B cell (primary cell): ENCODE results near the gene ASB4. TPM values are rescaled to one million over a fixed set of nuclear protein-coding genes. Genes with fewer than 3 reads are reported as not detected.

Source experiments
- ATAC-seq: fragments of 200-7000 bp; cut with Tn5 transposase; one replicate; pipeline ENCODE4 v1.10.0; 2021; ENCODE audit warnings: low read depth, mild to moderate bottlenecking, moderate number of reproducible peaks, moderate library complexity
- CTCF ChIA-PET: fragments of 350-600 bp; sonication (Branson Sonifier 250); formaldehyde crosslinking; loops from one replicate; lab custom pipeline; 2021; ENCODE audit warnings: antibody characterized with exemption, inconsistent platforms; lab: Charles Lee
- POLR2A ChIA-PET: fragments of 350-600 bp; sonication (Branson Sonifier 250); formaldehyde crosslinking; loops from one replicate; lab custom pipeline; 2021; ENCODE audit warnings: antibody characterized with exemption; lab: Charles Lee
- DNase-seq: peaks from one replicate; pipeline ENCODE4 v3.0.0; 2013
- H2AFZ ChIP-seq: 2 replicates; pipeline ENCODE4 v1.6.1; 2012; ENCODE audit warnings: mild to moderate bottlenecking, low read depth, low read length; ENCODE audit not compliant: insufficient read depth, poor library complexity, severe bottlenecking
- H3K27ac ChIP-seq, 2 donors: 1 replicate in 1 of 2; 2 replicates in 1 of 2; pipeline ENCODE4 v1.5.1; 2012 to 2013; ENCODE audit warnings: low read length in 2 of 2, mild to moderate bottlenecking in 2 of 2, moderate library complexity in 1 of 2
- H3K27me3 ChIP-seq, 4 experiments: fragments of 200-600 bp in 1 of 4; sonication (generic) in 1 of 4; replicated peaks in 1 of 4; 1 replicate in 2 of 4; 2 replicates in 2 of 4; pipeline versions ENCODE4 v1.6.1 to v1.7.0; 2013 to 2016; ENCODE audit warnings: low read length in 3 of 4, mild to moderate bottlenecking in 2 of 4, mixed read lengths in 1 of 4, moderate library complexity in 1 of 4; ENCODE audit not compliant: insufficient read depth in 4 of 4, control insufficient read depth in 3 of 4; ENCODE audit errors: control extremely low read depth in 1 of 4
- H3K36me3 ChIP-seq, 2 experiments: replicated peaks in 1 of 2; 1 replicate in 1 of 2; 2 replicates in 1 of 2; pipeline versions ENCODE4 v1.6.1 to v1.7.1; 2013; ENCODE audit warnings: low read length in 1 of 2; ENCODE audit not compliant: insufficient read depth in 2 of 2, control insufficient read depth in 1 of 2; ENCODE audit errors: control extremely low read depth in 1 of 2, extremely low read depth in 1 of 2
- H3K4me1 ChIP-seq, 2 donors: fragments of 200-600 bp in 1 of 2; sonication (generic) in 1 of 2; 1 replicate in 1 of 2; 2 replicates in 1 of 2; pipeline versions ENCODE4 v1.5.1 to v1.6.1; 2013 to 2017; ENCODE audit warnings: low read length in 2 of 2; ENCODE audit not compliant: control insufficient read depth in 2 of 2, insufficient read depth in 2 of 2
- H3K4me2 ChIP-seq: replicated peaks from 2 replicates; pipeline ENCODE3; 2012; ENCODE audit warnings: mild to moderate bottlenecking, low read depth, low read length; ENCODE audit not compliant: poor library complexity, severe bottlenecking
- H3K4me3 ChIP-seq, 5 experiments: fragments of 200-600 bp in 1 of 5; sonication (generic) in 1 of 5; 1 replicate in 3 of 5; 2 replicates in 2 of 5; pipeline versions ENCODE4 v1.5.1 to v1.7.0; 2011 to 2016; ENCODE audit warnings: low read length in 4 of 5, mild to moderate bottlenecking in 4 of 5, low read depth in 2 of 5, control low read depth in 1 of 5, moderate library complexity in 1 of 5; ENCODE audit not compliant: insufficient read depth in 1 of 5; ENCODE audit errors: control extremely low read depth in 1 of 5, extremely low read depth in 1 of 5
- H3K79me2 ChIP-seq: fragments of 200-600 bp; sonication (generic); one replicate; pipeline ENCODE4 v1.6.0; 2016; ENCODE audit warnings: low read length; ENCODE audit not compliant: control insufficient read depth, insufficient read depth
- H3K9ac ChIP-seq: fragments of 200-600 bp; sonication (generic); 2 replicates; pipeline ENCODE4 v1.6.1; 2017; ENCODE audit warnings: mild to moderate bottlenecking, low read length, moderate library complexity
- H3K9me3 ChIP-seq, 3 donors: one replicate each; pipeline versions ENCODE4 v1.6.1 to v1.7.1; 2013; ENCODE audit warnings: low read length in 2 of 3; ENCODE audit not compliant: control insufficient read depth in 2 of 3, insufficient read depth in 1 of 3; ENCODE audit errors: control extremely low read depth in 1 of 3
- H4K20me1 ChIP-seq: 2 replicates; pipeline ENCODE4 v1.6.0; 2012; ENCODE audit warnings: mild to moderate bottlenecking, low read length; ENCODE audit not compliant: insufficient read depth, control insufficient read depth, poor library complexity, severe bottlenecking
- H3K27ac Mint-ChIP-seq: one replicate; pipeline ENCODE4 v1.8.0; 2021; ENCODE audit warnings: mixed read lengths
- H3K27me3 Mint-ChIP-seq: one replicate; pipeline ENCODE4 v1.8.0; 2021; ENCODE audit warnings: mixed read lengths
- H3K4me1 Mint-ChIP-seq: one replicate; pipeline ENCODE4 v1.8.0; 2021; ENCODE audit warnings: mixed read lengths
- H3K4me3 Mint-ChIP-seq: one replicate; pipeline ENCODE4 v1.8.0; 2021; ENCODE audit warnings: mixed read lengths
- H3K9me3 Mint-ChIP-seq: one replicate; pipeline ENCODE4 v1.8.0; 2022; ENCODE audit warnings: mixed read lengths; ENCODE audit not compliant: insufficient read depth
- EZH2 ChIP-seq: IDR thresholded peaks from 2 replicates; pipeline ENCODE4 v1.6.1; 2012; ENCODE audit warnings: borderline replicate concordance, low read depth, mild to moderate bottlenecking, moderate library complexity, low read length; ENCODE audit not compliant: insufficient read depth, poor library complexity, severe bottlenecking
- WGBS: methylation state at CpG from one replicate; pipeline ENCODE4 v1.1.5; 2013; ENCODE audit warnings: missing lambda C conversion rate; ENCODE audit not compliant: insufficient coverage; 5-methylcytosine and 5-hydroxymethylcytosine counted together
- intact Hi-C: fragments of 100-400 bp; cut with micrococcal nuclease; formaldehyde crosslinking; loops from one replicate; pipeline ENCODE4 v1.10.0; 2022
- polyA plus RNA-seq: library from polyadenylated mRNA; depleted of rRNA; stranded (reverse); fragments of >200 nt; gene quantifications from 2 replicates; pipeline ENCODE4 v1.2.3, GENCODE V29; 2012
- total RNA-seq, 2 donors: library from RNA; stranded (reverse); fragments of 120-200 nt in 1 of 2; gene quantifications; 1 replicate in 1 of 2; 2 replicates in 1 of 2; pipeline versions ENCODE4 v1.2.3 to v1.2.4, GENCODE V29; 2013 to 2022
- TF ChIP-seq, protein P1 (sequence below): fragments of 200-600 bp; IDR thresholded peaks from one replicate; pipeline ENCODE4 v1.8.0; 2022; ENCODE audit warnings: antibody characterized with exemption, mild to moderate bottlenecking

The ASB4 gene
- total and polyA plus RNA-seq, 2 donors (not counting 1 experiment from before 2014, with no cell fraction given), result not detected

DNA sequence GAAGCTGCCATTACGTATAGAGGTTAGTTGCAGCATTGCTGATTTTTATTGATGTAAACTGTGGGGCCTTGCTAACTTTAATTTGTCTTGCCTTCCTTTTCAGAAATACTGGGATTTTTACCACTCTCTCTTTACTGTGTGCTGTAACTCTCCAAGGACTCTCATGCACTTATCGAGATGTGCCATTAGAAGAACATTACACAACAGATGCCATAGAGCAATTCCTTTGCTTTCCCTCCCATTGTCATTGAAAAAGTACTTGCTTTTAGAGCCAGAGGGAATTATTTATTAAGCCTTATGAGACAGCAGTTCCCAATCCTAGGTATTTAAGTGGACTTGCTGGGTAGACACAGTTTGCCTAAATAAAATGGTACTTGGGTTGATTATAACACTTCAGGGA lies 51.7 kb downstream of the ASB4 start:
- CTCF ChIA-PET, result interaction anchor here (1.7 to 15.1 kb wide), 2 partner anchors 9 to 152 kb away, joined by 5 to 681 read pairs; no protein-coding TSS in a partner anchor
- no peaks in the 10 kb centered on the region for H3K9me3 Mint-ChIP-seq

DNA sequence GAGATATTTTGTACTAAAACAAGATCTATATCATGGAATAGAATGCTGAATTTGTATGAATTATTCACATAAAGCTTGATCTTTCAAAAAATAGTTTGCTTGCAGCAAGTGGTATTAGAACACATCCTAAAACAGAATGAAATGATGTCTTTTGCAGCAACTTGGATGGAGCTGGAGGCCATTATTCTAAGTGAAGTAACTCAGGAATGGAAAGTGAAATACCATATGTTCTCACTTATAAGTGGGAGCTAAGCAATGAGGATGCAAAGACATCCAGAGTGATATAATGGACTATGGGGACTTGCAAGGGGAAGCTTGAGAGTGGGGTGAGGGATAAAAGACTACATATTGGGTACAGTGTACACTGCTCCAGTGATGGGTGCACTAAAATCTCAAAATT lies 53.7 kb downstream of the ASB4 start:
- no peak for DNase-seq
- H4K20me1 ChIP-seq, result no peaks in the 10 kb centered on the region
- H3K4me2 ChIP-seq, result no peak overlapping the region
- H3K4me1 ChIP-seq, result no peaks in the 10 kb centered on the region
- Mint-ChIP-seq H3K4me1 (no peaks in the 10 kb centered on the region), H3K9me3 (no peaks in the 10 kb centered on the region), H3K4me3 (no peak overlapping the region), H3K27me3 (peaks cover 9% of the 10 kb centered on the region), H3K27ac (no peak overlapping the region)
- no peak overlapping the region for H3K9ac ChIP-seq
- no peak for ATAC-seq
- H3K36me3 ChIP-seq, result no peaks in the 10 kb centered on the region
- no peaks in the 10 kb centered on the region for H3K79me2 ChIP-seq
- no peak overlapping the region for H2AFZ ChIP-seq
- H3K9me3 ChIP-seq, result no peaks in the 10 kb centered on the region
- intact Hi-C loops, result no loop called here
- H3K27ac ChIP-seq, result no peak overlapping the region
- TF ChIP-seq EZH2, result no peak
- TF ChIP-seq, protein P1, sequence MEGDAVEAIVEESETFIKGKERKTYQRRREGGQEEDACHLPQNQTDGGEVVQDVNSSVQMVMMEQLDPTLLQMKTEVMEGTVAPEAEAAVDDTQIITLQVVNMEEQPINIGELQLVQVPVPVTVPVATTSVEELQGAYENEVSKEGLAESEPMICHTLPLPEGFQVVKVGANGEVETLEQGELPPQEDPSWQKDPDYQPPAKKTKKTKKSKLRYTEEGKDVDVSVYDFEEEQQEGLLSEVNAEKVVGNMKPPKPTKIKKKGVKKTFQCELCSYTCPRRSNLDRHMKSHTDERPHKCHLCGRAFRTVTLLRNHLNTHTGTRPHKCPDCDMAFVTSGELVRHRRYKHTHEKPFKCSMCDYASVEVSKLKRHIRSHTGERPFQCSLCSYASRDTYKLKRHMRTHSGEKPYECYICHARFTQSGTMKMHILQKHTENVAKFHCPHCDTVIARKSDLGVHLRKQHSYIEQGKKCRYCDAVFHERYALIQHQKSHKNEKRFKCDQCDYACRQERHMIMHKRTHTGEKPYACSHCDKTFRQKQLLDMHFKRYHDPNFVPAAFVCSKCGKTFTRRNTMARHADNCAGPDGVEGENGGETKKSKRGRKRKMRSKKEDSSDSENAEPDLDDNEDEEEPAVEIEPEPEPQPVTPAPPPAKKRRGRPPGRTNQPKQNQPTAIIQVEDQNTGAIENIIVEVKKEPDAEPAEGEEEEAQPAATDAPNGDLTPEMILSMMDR, result no peak
- ChIA-PET CTCF (interaction anchor here (0.6 to 11.3 kb wide), 3 partner anchors 13 to 215 kb away, joined by 3 to 270 read pairs (median 97); no protein-coding TSS in a partner anchor), POLR2A (no interaction called here)
- no peak overlapping the region for H3K4me3 ChIP-seq
- H3K27me3 ChIP-seq, result peaks cover 0 to 4% (median 0%) of the 10 kb centered on the region in 4 experiments

More for the DNA sequence above, 51.7 kb downstream of the ASB4 start:
- Histone ChIP-seq H3K4me3 (no peak overlapping the region), H3K9me3 (no peaks in the 10 kb centered on the region), H3K36me3 (no peaks in the 10 kb centered on the region), H2AFZ (no peak overlapping the region), H3K9ac (no peak overlapping the region), H4K20me1 (no peaks in the 10 kb centered on the region), H3K27me3 (peaks cover 0 to 4% (median 0%) of the 10 kb centered on the region in 4 experiments), H3K4me1 (no peaks in the 10 kb centered on the region), H3K27ac (no peak overlapping the region), H3K79me2 (no peaks in the 10 kb centered on the region), H3K4me2 (no peak overlapping the region)
- Mint-ChIP-seq H3K4me1 (no peaks in the 10 kb centered on the region), H3K27ac (no peak overlapping the region), H3K27me3 (peaks cover 11% of the 10 kb centered on the region), H3K4me3 (no peak overlapping the region)
- DNase-seq, result no peak
- intact Hi-C loops, result no loop called here
- no peak for TF ChIP-seq EZH2
- TF ChIP-seq, protein P1, result no peak
- POLR2A ChIA-PET, result no interaction called here
- no peak for ATAC-seq
- 100% methylated on average over 1 of the region's 2 CpGs for WGBS
